SH-SY5Y (cell line): ENCODE measurements around the gene C17orf100.

Experiments used
- GATA2 ChIP-seq: IDR thresholded peaks from 2 replicates; pipeline ENCODE4 v1.6.1; 2011; ENCODE audit warnings: mild to moderate bottlenecking, low read depth, low read length
- GATA3 ChIP-seq: IDR thresholded peaks from 2 replicates; pipeline ENCODE4 v1.6.1; 2011; ENCODE audit warnings: low read depth, mild to moderate bottlenecking, low read length, moderate library complexity

- TF ChIP-seq GATA2 (no peak), GATA3 (no peak)
These were observed 16.0 kb downstream of the C17orf100 start for GRCh38 chr17:6667516-6667915.
